ENCODE data around the gene CD6. TPM values are rescaled to one million over a fixed set of nuclear protein-coding genes. Genes with fewer than 3 reads are reported as not detected.

The CD6 gene
- total and polyA plus RNA-seq, 4 donors: 1.2 to 3.1 (median 1.7) TPM

- DNase-seq (peak in 1 of 3 donors; percentile 37), ATAC-seq (ENCODE audit: insufficient read depth, low FRiP score) (no peak)
- H3K9me3 ChIP-seq (ENCODE audit: control insufficient read depth in 4 of 4, insufficient read depth in 3 of 4, low read length in 3 of 4): no peaks in the 10 kb centered on the region
- no peak overlapping the region for H3K4me3 ChIP-seq
- H3K9ac ChIP-seq (ENCODE audit: insufficient read depth in 1 of 2, low read length in 2 of 2): no peak overlapping the region
- peak; percentile 74 for TF ChIP-seq CTCF (IDR thresholded peaks at IDR 0.05; ENCODE audit: control extremely low read depth, extremely low read depth)
- no peaks in the 10 kb centered on the region for H3K27me3 ChIP-seq (ENCODE audit: control insufficient read depth in 3 of 3, insufficient read depth in 3 of 3, low read length in 2 of 3)
- WGBS, 2 donors: 17% methylated on average over 9 of the region's 9 CpGs
- H3K36me3 ChIP-seq (ENCODE audit: control insufficient read depth in 4 of 4, insufficient read depth in 4 of 4, low read length in 4 of 4): no peaks in the 10 kb centered on the region
- H3K4me1 ChIP-seq (ENCODE audit: control insufficient read depth in 5 of 5, insufficient read depth in 5 of 5, low read length in 5 of 5): no peaks in the 10 kb centered on the region
- H3K27ac ChIP-seq (ENCODE audit: low read depth in 1 of 2, low read length in 1 of 2): no peak overlapping the region
Measured at GRCh38 chr11:60970369-60970774, 1.1 kb upstream of the CD6 start.

- Histone ChIP-seq H3K9me3 (ENCODE audit: control insufficient read depth in 4 of 4, insufficient read depth in 3 of 4, low read length in 3 of 4) (no peaks in the 10 kb centered on the region), H3K36me3 (ENCODE audit: control insufficient read depth in 4 of 4, insufficient read depth in 4 of 4, low read length in 4 of 4) (no peaks in the 10 kb centered on the region), H3K27me3 (ENCODE audit: control insufficient read depth in 3 of 3, insufficient read depth in 3 of 3, low read length in 2 of 3) (no peaks in the 10 kb centered on the region), H3K4me3 (no peak overlapping the region), H3K27ac (ENCODE audit: low read depth in 1 of 2, low read length in 1 of 2) (no peak overlapping the region), H3K9ac (ENCODE audit: insufficient read depth in 1 of 2, low read length in 2 of 2) (no peak overlapping the region), H3K4me1 (ENCODE audit: control insufficient read depth in 5 of 5, insufficient read depth in 5 of 5, low read length in 5 of 5) (no peaks in the 10 kb centered on the region)
- no peak for TF ChIP-seq CTCF (IDR thresholded peaks at IDR 0.05; ENCODE audit: control extremely low read depth, extremely low read depth)
- ATAC-seq (ENCODE audit: insufficient read depth, low FRiP score) (no peak), DNase-seq (no peak)
- WGBS, 2 donors: 81 to 92% methylated on average over 5 of the region's 5 CpGs
Measured at GRCh38 chr11:60970890-60971289, 590 bp upstream of the CD6 start.

- no peak overlapping the region for H3K27ac ChIP-seq (ENCODE audit: low read depth in 1 of 2, low read length in 1 of 2)
- H3K4me3 ChIP-seq: no peak overlapping the region
- ATAC-seq (ENCODE audit: insufficient read depth, low FRiP score): no peak
- no peaks in the 10 kb centered on the region for H3K9me3 ChIP-seq (ENCODE audit: control insufficient read depth in 4 of 4, insufficient read depth in 3 of 4, low read length in 3 of 4)
- DNase-seq: no peak
- H3K36me3 ChIP-seq (ENCODE audit: control insufficient read depth in 4 of 4, insufficient read depth in 4 of 4, low read length in 4 of 4): no peaks in the 10 kb centered on the region
- H3K27me3 ChIP-seq (ENCODE audit: control insufficient read depth in 3 of 3, insufficient read depth in 3 of 3, low read length in 2 of 3): no peaks in the 10 kb centered on the region
- H3K9ac ChIP-seq (ENCODE audit: insufficient read depth in 1 of 2, low read length in 2 of 2): no peak overlapping the region
- H3K4me1 ChIP-seq (ENCODE audit: control insufficient read depth in 5 of 5, insufficient read depth in 5 of 5, low read length in 5 of 5): no peaks in the 10 kb centered on the region
- TF ChIP-seq CTCF (IDR thresholded peaks at IDR 0.05; ENCODE audit: control extremely low read depth, extremely low read depth): no peak
- WGBS, 2 donors: 82 to 85% methylated on average over 15 of the region's 15 CpGs
Measured at GRCh38 chr11:60972182-60973030, 926 bp downstream of the CD6 start.

Measured in lung (tissue), 12 donors.